Keratinocyte (primary cell): ENCODE results near the gene RNF150. TPM values are rescaled to one million over a fixed set of nuclear protein-coding genes. Genes with fewer than 3 reads are reported as not detected.

Experiments used
- DNase-seq: peaks from one replicate; pipeline ENCODE4 v3.0.0-alpha.2; 2011; ENCODE audit warnings: low read depth, missing footprints, low spot score
- FAIRE-seq: peaks from 2 replicates; lab custom pipeline; 2011; peaks lifted over from hg19 to GRCh38; lab: Jason Lieb, UNC
- H2AFZ ChIP-seq: 2 replicates; pipeline ENCODE4 v1.6.0; 2012; ENCODE audit warnings: low read length, control low read depth, inconsistent platforms; ENCODE audit not compliant: control insufficient read depth
- H3K27ac ChIP-seq: 2 replicates; pipeline ENCODE4 v1.5.1; 2011; ENCODE audit warnings: low read length; ENCODE audit not compliant: control insufficient read depth, insufficient read depth
- H3K27me3 ChIP-seq: 3 replicates; pipeline ENCODE4 v1.6.0; 2011; ENCODE audit warnings: low read length; ENCODE audit not compliant: control insufficient read depth, insufficient read depth; ENCODE audit errors: extremely low read depth
- H3K36me3 ChIP-seq, 2 experiments: 2 replicates in 1 of 2; 3 replicates in 1 of 2; pipeline ENCODE4 v1.5.1; 2011; ENCODE audit warnings: low read length in 2 of 2, mild to moderate bottlenecking in 1 of 2; ENCODE audit not compliant: control insufficient read depth in 2 of 2, insufficient read depth in 2 of 2; ENCODE audit errors: extremely low read depth in 1 of 2
- H3K4me1 ChIP-seq: 3 replicates; pipeline ENCODE4 v1.5.1; 2011; ENCODE audit warnings: low read length; ENCODE audit not compliant: control insufficient read depth, insufficient read depth; ENCODE audit errors: extremely low read depth
- H3K4me2 ChIP-seq: 3 replicates; pipeline ENCODE4 v1.6.0; 2011; ENCODE audit warnings: low read depth, low read length; ENCODE audit not compliant: control insufficient read depth, insufficient read depth; ENCODE audit errors: extremely low read depth
- H3K4me3 ChIP-seq, 3 experiments: fragments of 200-600 bp in 1 of 3; sonication (generic) in 1 of 3; 2 replicates in 2 of 3; 3 replicates in 1 of 3; pipeline ENCODE4 v1.5.1; 2011 to 2016; ENCODE audit warnings: low read length in 3 of 3, mild to moderate bottlenecking in 3 of 3, control low read depth in 2 of 3, inconsistent platforms in 1 of 3, low read depth in 1 of 3, mixed read lengths in 1 of 3, mixed run types in 1 of 3, moderate library complexity in 1 of 3; ENCODE audit not compliant: control insufficient read depth in 2 of 3, insufficient read depth in 2 of 3; ENCODE audit errors: extremely low read depth in 1 of 3
- H3K79me2 ChIP-seq: 2 replicates; pipeline ENCODE4 v1.6.0; 2012; ENCODE audit warnings: low read length; ENCODE audit not compliant: control insufficient read depth, insufficient read depth
- H3K9ac ChIP-seq: 3 replicates; pipeline ENCODE4 v1.6.0; 2011; ENCODE audit warnings: low read length; ENCODE audit not compliant: control insufficient read depth, insufficient read depth; ENCODE audit errors: extremely low read depth
- H3K9me1 ChIP-seq: 3 replicates; pipeline ENCODE4 v1.6.0; 2011; ENCODE audit warnings: low read length; ENCODE audit not compliant: control insufficient read depth, insufficient read depth; ENCODE audit errors: extremely low read depth
- H3K9me3 ChIP-seq: 2 replicates; pipeline ENCODE4 v1.5.1; 2012; ENCODE audit warnings: low read depth, low read length; ENCODE audit not compliant: control insufficient read depth
- H4K20me1 ChIP-seq: 3 replicates; pipeline ENCODE4 v1.6.0; 2011; ENCODE audit warnings: low read length; ENCODE audit not compliant: control insufficient read depth, insufficient read depth; ENCODE audit errors: extremely low read depth
- CTCF ChIP-seq, 3 experiments: IDR thresholded peaks in 1 of 3; conservative IDR thresholded peaks in 1 of 3; optimal IDR thresholded peaks in 1 of 3; 2 replicates in 2 of 3; 3 replicates in 1 of 3; pipeline versions ENCODE3 to v1.5.1; 2011; ENCODE audit warnings: low read length in 3 of 3, mild to moderate bottlenecking in 3 of 3, moderate library complexity in 2 of 3, control low read depth in 1 of 3, inconsistent platforms in 1 of 3; ENCODE audit not compliant: insufficient read depth in 2 of 3; ENCODE audit errors: extremely low read depth in 1 of 3
- EZH2 ChIP-seq: IDR thresholded peaks from one replicate; pipeline ENCODE4 v1.6.1; 2012; ENCODE audit warnings: inconsistent platforms, mild to moderate bottlenecking, low read length, moderate library complexity
- dilution Hi-C: fragments of 300-500 bp; cut with MboI; formaldehyde crosslinking; loops from one replicate; pipeline ENCODE4 v1.7.0; 2020; ENCODE audit warnings: low sequenced_read_pairs; ENCODE audit not compliant: extremely low pct_ligation_motif_present
- polyA plus RNA-seq, 5 experiments: library from polyadenylated mRNA; depleted of rRNA in 3 of 5; stranded (reverse) in 3 of 5; stranded (forward) in 1 of 5; unstranded in 1 of 5; fragments of >200 nt; gene quantifications; 1 replicate in 1 of 5; 2 replicates in 3 of 5; 3 replicates in 1 of 5; pipeline versions ENCODE4 v1.2.1 to v1.2.3, GENCODE V29; 2011 to 2012; ENCODE audit warnings: missing spikeins in 2 of 5, low read depth in 1 of 5, low replicate concordance in 1 of 5

The RNF150 gene
- polyA plus RNA-seq, 1 donor (not counting 4 experiments of a cell fraction or from before 2014, with no cell fraction given) = 0.18 TPM

DNA sequence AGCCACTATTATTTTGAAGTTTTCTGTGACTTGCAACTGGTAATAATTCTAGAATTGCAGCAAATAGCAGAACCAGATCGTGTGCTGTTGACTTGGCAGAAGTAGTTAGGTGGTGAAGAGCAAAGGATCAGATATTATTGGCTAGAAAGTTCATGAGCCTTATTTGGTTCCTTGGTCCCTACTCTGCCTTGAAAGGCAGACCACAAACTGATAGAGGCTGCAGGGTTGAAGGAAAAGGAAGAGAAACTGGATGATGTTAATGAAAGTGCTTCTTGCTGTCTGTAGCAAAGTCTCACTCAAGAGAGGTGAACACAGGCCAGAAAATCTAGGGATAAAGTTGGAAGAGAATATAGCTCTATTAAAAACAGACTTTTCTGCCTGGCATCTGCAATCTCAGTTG lies 41.2 kb upstream of the RNF150 start:
- Histone ChIP-seq H3K27me3 (peaks cover 4% of the 10 kb centered on the region), H3K4me3 (no peak overlapping the region), H2AFZ (no peak overlapping the region), H3K27ac (no peak overlapping the region), H3K4me1 (no peaks in the 10 kb centered on the region), H3K9me3 (no peaks in the 10 kb centered on the region), H3K9ac (no peak overlapping the region), H3K9me1 (no peaks in the 10 kb centered on the region), H3K36me3 (no peaks in the 10 kb centered on the region), H4K20me1 (no peaks in the 10 kb centered on the region), H3K4me2 (no peak overlapping the region), H3K79me2 (no peaks in the 10 kb centered on the region)
- TF ChIP-seq CTCF (optimal IDR thresholded peaks at IDR 0.05 in 1 of 3, IDR thresholded peaks at IDR 0.05 in 1 of 3, conservative IDR thresholded peaks at IDR 0.05 in 1 of 3; ENCODE audit: extremely low read depth in 1 of 3, insufficient read depth in 2 of 3, low read length in 3 of 3) (no peak), EZH2 (no peak)
- no peak for FAIRE-seq
- no peak for DNase-seq
- dilution Hi-C loops = no loop called here

- H3K9me1 ChIP-seq = no peaks in the 10 kb centered on the region
- no peaks in the 10 kb centered on the region for H3K4me1 ChIP-seq
- H3K9me3 ChIP-seq = no peaks in the 10 kb centered on the region
- H4K20me1 ChIP-seq = no peaks in the 10 kb centered on the region
- H3K9ac ChIP-seq = no peak overlapping the region
- dilution Hi-C loops = no loop called here
- TF ChIP-seq CTCF (optimal IDR thresholded peaks at IDR 0.05 in 1 of 3, IDR thresholded peaks at IDR 0.05 in 1 of 3, conservative IDR thresholded peaks at IDR 0.05 in 1 of 3; ENCODE audit: extremely low read depth in 1 of 3, insufficient read depth in 2 of 3, low read length in 3 of 3) (no peak), EZH2 (no peak)
- H2AFZ ChIP-seq = no peak overlapping the region
- H3K4me3 ChIP-seq = no peak overlapping the region
- no peak overlapping the region for H3K4me2 ChIP-seq
- no peaks in the 10 kb centered on the region for H3K36me3 ChIP-seq
- no peaks in the 10 kb centered on the region for H3K79me2 ChIP-seq
- FAIRE-seq (no peak), DNase-seq (no peak)
- H3K27me3 ChIP-seq = no peaks in the 10 kb centered on the region
- H3K27ac ChIP-seq = no peak overlapping the region
These were observed 37.4 kb upstream of the RNF150 start for GRCh38 chr4:141170671-141171070.
